H1 (cell line): ENCODE measurements around the gene MBP. TPM values are rescaled to one million over a fixed set of nuclear protein-coding genes. Genes with fewer than 3 reads are reported as not detected.

ENCODE experiments used
- CBX8 ChIP-seq: fragments of 300-800, 300-1000 bp; sonication (generic); IDR thresholded peaks from 2 replicates; pipeline ENCODE4 v1.7.1; 2016; ENCODE audit warnings: low read depth, low read length, borderline replicate concordance
- USF2 ChIP-seq: IDR thresholded peaks from 2 replicates; pipeline ENCODE4 v1.6.1; 2011; ENCODE audit warnings: low read length, improper control_type of control experiment
- polyA plus RNA-seq, 7 experiments: library from polyadenylated mRNA; depleted of rRNA in 3 of 7; stranded (reverse) in 5 of 7; unstranded in 2 of 7; fragments of >200 nt in 5 of 7; fragments of 200-250 nt in 2 of 7; gene quantifications; 1 replicate in 5 of 7; 2 replicates in 1 of 7; 4 replicates in 1 of 7; pipeline versions ENCODE4 v1.2.1 to v1.2.3, GENCODE V29; 2011 to 2013; ENCODE audit warnings: missing spikeins in 2 of 7, mixed read lengths in 2 of 7
- total RNA-seq: library from RNA; stranded (reverse); fragmentation: NEBNext Ultra II Directional; extraction: Animal tissue kit (Norgen Biotek cat#: 25700); gene quantifications from 2 replicates; pipeline ENCODE4 v1.2.1, GENCODE V29; 2021

MBP gene
- total and polyA plus RNA-seq, 2 of the 8 experiments (the other 6 are each of a cell fraction or from before 2014, with no cell fraction given): 7.7 to 19.2 TPM

GRCh38 chr18:76938619-76939018, 194.0 kb downstream of the MBP start (continued):
- TF ChIP-seq USF2: no peak
- TF ChIP-seq CBX8: no peak
